ENCODE measurements around the gene CTAGE9. TPM values are rescaled to one million over a fixed set of nuclear protein-coding genes. Genes with fewer than 3 reads are reported as not detected.

Gene CTAGE9
- total RNA-seq, 1 experiment from 2014 or later = not detected

DNA sequence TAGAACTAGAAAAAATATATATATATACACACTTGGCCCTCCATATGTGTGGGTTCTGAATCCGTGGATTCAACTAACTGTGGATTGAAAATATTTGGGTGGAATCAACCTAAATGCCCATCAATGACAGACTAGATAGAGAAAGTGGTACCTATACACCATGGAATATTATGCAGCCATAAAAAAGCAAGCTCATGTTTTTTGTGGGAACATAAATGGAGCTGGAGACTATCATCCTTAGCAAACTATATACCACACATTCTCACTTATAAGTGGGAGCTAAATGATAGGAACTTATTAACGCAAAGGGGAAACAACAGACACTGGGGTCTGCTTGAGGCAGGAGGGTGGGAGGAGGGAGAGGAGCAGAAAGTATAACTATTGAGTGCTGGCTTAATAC lies 37.6 kb downstream of the CTAGE9 start:
- no peak for DNase-seq (ENCODE audit: low spot score)

DNA sequence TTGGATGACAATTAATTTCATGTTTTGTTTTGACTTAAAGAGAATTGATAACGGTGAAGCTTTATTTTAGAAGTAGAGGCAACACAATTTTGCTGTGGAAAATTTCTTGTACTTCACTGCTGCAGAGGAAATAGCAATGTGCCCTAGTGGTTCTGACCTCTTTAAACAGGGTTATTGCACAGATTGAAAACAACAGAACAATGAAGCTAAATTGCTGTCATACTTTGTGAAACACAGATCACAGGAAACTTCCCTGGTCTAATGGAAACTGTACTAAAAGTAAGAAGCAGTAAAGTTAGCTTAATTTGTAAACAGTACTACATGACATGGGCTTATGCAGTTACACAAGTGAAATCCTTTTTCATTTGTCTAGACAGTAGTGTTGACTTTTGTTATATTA lies 40.9 kb downstream of the CTAGE9 start:
- DNase-seq (ENCODE audit: low spot score) = no peak

DNA sequence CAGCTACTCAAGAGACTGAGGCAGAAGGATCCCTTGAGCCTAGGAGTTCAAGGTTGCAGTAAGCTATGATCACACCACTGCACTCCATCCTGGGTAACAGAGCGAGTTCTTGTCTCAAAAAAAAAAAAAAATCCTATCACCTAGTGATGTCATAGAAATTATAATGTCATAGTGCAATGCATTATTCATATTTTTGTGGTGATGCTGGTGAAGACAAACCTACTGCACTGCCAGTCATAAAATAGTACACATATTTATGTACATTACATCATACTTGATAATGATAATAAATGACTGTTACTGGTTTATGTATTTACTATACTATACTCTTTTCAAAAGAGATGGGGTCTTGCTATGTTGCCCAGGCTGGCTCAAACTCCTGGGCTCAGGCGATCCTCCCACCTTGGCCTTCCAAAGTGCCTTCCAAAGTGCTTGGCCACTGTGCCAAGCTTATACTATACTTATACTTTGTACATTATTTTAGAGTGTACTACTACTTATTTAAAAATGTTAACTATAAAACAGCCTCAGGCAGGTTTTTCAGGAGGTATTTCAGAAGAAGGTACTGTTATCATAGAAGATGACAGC lies 47.1 kb downstream of the CTAGE9 start:
- no peak for DNase-seq (ENCODE audit: low spot score)

DNA sequence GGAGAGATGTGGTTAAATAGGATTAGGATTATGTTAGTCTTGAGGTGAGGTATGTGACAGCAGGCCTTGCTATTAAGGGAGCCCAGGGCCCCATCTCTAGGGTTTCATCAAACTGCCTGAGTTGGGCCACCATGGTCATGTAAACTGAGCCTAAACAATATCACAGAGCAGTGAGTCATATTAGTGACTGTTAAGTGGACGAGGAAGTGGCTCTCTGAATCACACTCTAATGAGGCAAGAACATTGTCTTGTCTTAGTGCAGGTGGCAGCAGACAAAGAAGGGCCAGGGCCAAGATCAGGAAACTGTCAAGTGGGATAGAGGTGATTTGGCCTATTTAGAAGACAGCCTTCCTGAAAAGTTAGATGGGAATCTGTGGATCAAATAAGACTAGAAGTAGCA lies 50.6 kb downstream of the CTAGE9 start:
- DNase-seq (ENCODE audit: low spot score) = peak; percentile 57

Other genes starting within 250 kb of the CTAGE9 start
- not detected in 2 replicates for gene ARG1, start 137.8 kb downstream of the CTAGE9 start, total RNA-seq (2014; rRNA removed; shearing (Covaris generic))
- gene MED23, start 82.8 kb downstream of the CTAGE9 start, total RNA-seq (2014; rRNA removed; shearing (Covaris generic)) = 14.8 and 22.6 TPM in 2 replicates
- 0.89 TPM in 1 of 2 replicates, not detected in the other for gene ENPP3, start 73.7 kb downstream of the CTAGE9 start, total RNA-seq (2014; rRNA removed; shearing (Covaris generic))
- gene OR2A4, start 9.6 kb downstream of the CTAGE9 start, total RNA-seq (2014; rRNA removed; shearing (Covaris generic)) = not detected in 2 replicates
- 5.0 and 5.6 TPM in 2 replicates for gene ENPP1, start 97.0 kb upstream of the CTAGE9 start, total RNA-seq (2014; rRNA removed; shearing (Covaris generic))
- gene CCN2, start 240.4 kb upstream of the CTAGE9 start, total RNA-seq (2014; rRNA removed; shearing (Covaris generic)) = 42.1 and 42.6 TPM in 2 replicates